ENCODE measurements around the gene DISC1. TPM values are rescaled to one million over a fixed set of nuclear protein-coding genes. Genes with fewer than 3 reads are reported as not detected.
"Not testable (repeated sequence)": the region's sequence is repeated elsewhere in the genome, so short reads cannot be mapped to it uniquely, and the experiment has no call there.

Gene DISC1
- total RNA-seq, 2 experiments from 2014 or later, result 12.6 to 14.7 TPM

GRCh38 chr1:231715816-231716722, 89.5 kb downstream of the DISC1 start:
- ChIA-PET CTCF (interaction anchor here (1.3 to 2.1 kb wide), 2 partner anchors 10 to 41 kb away, joined by 3 to 5 read pairs; no protein-coding TSS in a partner anchor), POLR2A (no interaction called here)
- Mint-ChIP-seq H3K27ac (no peak overlapping the region), H3K27me3 (ENCODE audit: low read depth) (no peaks in the 10 kb centered on the region), H3K4me1 (ENCODE audit: low read depth) (no peaks in the 10 kb centered on the region), H3K36me3 (ENCODE audit: low read depth) (peaks cover 18% of the 10 kb centered on the region), H3K4me3 (no peak overlapping the region), H3K9me3 (ENCODE audit: insufficient read depth) (no peaks in the 10 kb centered on the region)
- ATAC-seq (no peak), DNase-seq (no peak)

DNA sequence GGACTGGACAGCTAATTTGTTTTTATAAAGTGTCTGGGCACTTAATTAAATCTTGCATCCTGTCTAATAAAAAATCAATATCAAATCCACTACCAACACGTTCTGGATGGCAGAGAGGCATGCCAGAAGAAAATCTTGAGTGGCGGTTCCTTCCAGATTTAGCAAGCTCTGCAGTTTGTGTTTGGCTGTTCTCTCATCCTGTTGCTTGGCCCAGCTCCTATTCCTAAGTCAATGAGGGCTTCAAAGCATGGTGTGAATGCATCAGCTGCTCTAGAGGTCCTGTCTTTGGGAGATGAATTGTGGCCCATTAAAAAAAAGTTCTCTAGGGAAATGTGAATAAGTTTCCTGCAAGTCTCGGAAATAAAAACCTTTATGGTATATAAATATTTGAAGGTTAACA, 90.3 kb downstream of the DISC1 start:
- Mint-ChIP-seq H3K27me3 (ENCODE audit: low read depth) (no peaks in the 10 kb centered on the region), H3K36me3 (ENCODE audit: low read depth) (peaks cover 13% of the 10 kb centered on the region), H3K27ac (no peak overlapping the region), H3K9me3 (ENCODE audit: insufficient read depth) (no peaks in the 10 kb centered on the region), H3K4me3 (no peak overlapping the region), H3K4me1 (ENCODE audit: low read depth) (no peaks in the 10 kb centered on the region)
- DNase-seq, result no peak
- ATAC-seq, result no peak
- ChIA-PET POLR2A (no interaction called here), CTCF (interaction anchor here (1.3 to 2.1 kb wide), 2 partner anchors 9 to 40 kb away, joined by 3 to 5 read pairs; no protein-coding TSS in a partner anchor)

- no peaks in the 10 kb centered on the region for H3K9me3 Mint-ChIP-seq (ENCODE audit: insufficient read depth)
- H3K27me3 Mint-ChIP-seq (ENCODE audit: low read depth), result no peaks in the 10 kb centered on the region
- ATAC-seq, result no peak
- no peak for DNase-seq
- peaks cover 5% of the 10 kb centered on the region for H3K36me3 Mint-ChIP-seq (ENCODE audit: low read depth)
- ChIA-PET CTCF (interaction anchor here (0.8 to 1.0 kb wide), 2 partner anchors 37 to 40 kb away, joined by 4 read pairs; no protein-coding TSS in a partner anchor), POLR2A (interaction anchor here (0.6 to 1.2 kb wide), 2 partner anchors 11 to 49 kb away, joined by 5 read pairs; no protein-coding TSS in a partner anchor)
- no peak overlapping the region for H3K27ac Mint-ChIP-seq
- no peak overlapping the region for H3K4me3 Mint-ChIP-seq
- peaks cover 2% of the 10 kb centered on the region for H3K4me1 Mint-ChIP-seq (ENCODE audit: low read depth)
Measured at GRCh38 chr1:231719485-231720183, 93.0 kb downstream of the DISC1 start.

DNA sequence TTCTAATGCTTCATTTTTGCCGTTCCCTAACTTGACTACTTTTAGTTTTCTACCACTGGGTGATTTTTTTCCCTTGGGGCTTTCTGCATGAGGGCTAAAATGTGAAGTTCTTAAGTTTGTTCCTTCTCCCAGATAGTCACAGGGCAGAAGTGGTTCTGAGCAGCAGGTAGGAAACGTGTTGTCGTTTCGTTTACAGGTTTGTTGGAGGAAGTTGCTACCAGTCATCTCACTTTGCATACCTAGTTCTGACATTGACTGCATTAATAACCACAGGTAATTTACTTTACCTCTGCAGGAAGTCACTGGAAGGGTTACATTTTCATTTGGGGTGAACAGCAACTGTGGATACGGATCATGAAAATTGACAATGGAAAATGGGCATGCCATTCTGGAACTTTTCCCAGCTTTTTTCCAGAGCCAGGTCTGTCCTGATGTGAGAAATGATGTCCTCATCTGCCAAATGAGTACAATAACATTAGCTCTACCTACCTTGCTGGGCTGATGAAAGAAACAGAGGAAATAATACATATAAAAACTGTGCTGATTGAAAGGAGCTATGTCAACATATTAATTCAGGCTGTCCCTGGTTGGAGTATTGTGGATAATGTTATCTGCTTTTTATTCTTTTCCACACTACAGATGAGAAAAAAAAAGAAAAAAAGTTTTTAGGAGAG, 94.2 kb downstream of the DISC1 start:
- ATAC-seq (no peak), DNase-seq (no peak)
- Mint-ChIP-seq H3K9me3 (ENCODE audit: insufficient read depth) (no peaks in the 10 kb centered on the region), H3K36me3 (ENCODE audit: low read depth) (no peaks in the 10 kb centered on the region), H3K27me3 (ENCODE audit: low read depth) (no peaks in the 10 kb centered on the region), H3K4me3 (no peak overlapping the region), H3K27ac (no peak overlapping the region), H3K4me1 (ENCODE audit: low read depth) (peaks cover 7% of the 10 kb centered on the region)
- ChIA-PET CTCF (interaction anchor here (0.8 to 1.0 kb wide), 2 partner anchors 36 to 39 kb away, joined by 4 read pairs; no protein-coding TSS in a partner anchor), POLR2A (no interaction called here)

GRCh38 chr1:231721436-231721835, 94.8 kb downstream of the DISC1 start:
- ATAC-seq (no peak), DNase-seq (no peak)
- Mint-ChIP-seq H3K4me3 (no peak overlapping the region), H3K9me3 (ENCODE audit: insufficient read depth) (no peaks in the 10 kb centered on the region), H3K27me3 (ENCODE audit: low read depth) (no peaks in the 10 kb centered on the region), H3K27ac (no peak overlapping the region), H3K4me1 (ENCODE audit: low read depth) (peaks cover 7% of the 10 kb centered on the region), H3K36me3 (ENCODE audit: low read depth) (no peaks in the 10 kb centered on the region)
- POLR2A ChIA-PET, result no interaction called here
- CTCF ChIA-PET, result no interaction called here

- ChIA-PET CTCF (no interaction called here), POLR2A (no interaction called here)
- Mint-ChIP-seq H3K9me3 (ENCODE audit: insufficient read depth) (no peaks in the 10 kb centered on the region), H3K27me3 (ENCODE audit: low read depth) (no peaks in the 10 kb centered on the region), H3K4me3 (no peak overlapping the region), H3K27ac (no peak overlapping the region), H3K4me1 (ENCODE audit: low read depth) (peaks cover 7% of the 10 kb centered on the region), H3K36me3 (ENCODE audit: low read depth) (no peaks in the 10 kb centered on the region)
- ATAC-seq (no peak), DNase-seq (no peak)
Measured at GRCh38 chr1:231722356-231722755, 95.8 kb downstream of the DISC1 start.

- peaks cover 7% of the 10 kb centered on the region for H3K4me1 Mint-ChIP-seq (ENCODE audit: low read depth)
- POLR2A ChIA-PET, result no interaction called here
- DNase-seq (no peak), ATAC-seq (no peak)
- CTCF ChIA-PET, result no interaction called here
- no peak overlapping the region for H3K4me3 Mint-ChIP-seq
- no peaks in the 10 kb centered on the region for H3K27me3 Mint-ChIP-seq (ENCODE audit: low read depth)
- no peaks in the 10 kb centered on the region for H3K9me3 Mint-ChIP-seq (ENCODE audit: insufficient read depth)
- no peak overlapping the region for H3K27ac Mint-ChIP-seq
- no peaks in the 10 kb centered on the region for H3K36me3 Mint-ChIP-seq (ENCODE audit: low read depth)
Measured at GRCh38 chr1:231723146-231723545, 96.6 kb downstream of the DISC1 start.

- ATAC-seq (no peak), DNase-seq (no peak)
- no peaks in the 10 kb centered on the region for H3K27me3 Mint-ChIP-seq (ENCODE audit: low read depth)
- H3K4me3 Mint-ChIP-seq, result no peak overlapping the region
- H3K27ac Mint-ChIP-seq, result no peak overlapping the region
- H3K36me3 Mint-ChIP-seq (ENCODE audit: low read depth), result no peaks in the 10 kb centered on the region
- peaks cover 7% of the 10 kb centered on the region for H3K4me1 Mint-ChIP-seq (ENCODE audit: low read depth)
- ChIA-PET POLR2A (no interaction called here), CTCF (no interaction called here)
- H3K9me3 Mint-ChIP-seq (ENCODE audit: insufficient read depth), result no peaks in the 10 kb centered on the region
Measured at GRCh38 chr1:231724041-231724440, 97.5 kb downstream of the DISC1 start.

- Mint-ChIP-seq H3K27ac (no peak overlapping the region), H3K4me1 (ENCODE audit: low read depth) (peaks cover 7% of the 10 kb centered on the region), H3K36me3 (ENCODE audit: low read depth) (no peaks in the 10 kb centered on the region), H3K4me3 (no peak overlapping the region), H3K27me3 (ENCODE audit: low read depth) (no peaks in the 10 kb centered on the region), H3K9me3 (ENCODE audit: insufficient read depth) (no peaks in the 10 kb centered on the region)
- POLR2A ChIA-PET, result no interaction called here
- DNase-seq (peak; percentile 32), ATAC-seq (no peak)
- CTCF ChIA-PET, result interaction anchor here (1.0 to 1.5 kb wide), 2 partner anchors 8 to 32 kb away, joined by 3 to 5 read pairs; no protein-coding TSS in a partner anchor
Measured at GRCh38 chr1:231724876-231725647, 98.5 kb downstream of the DISC1 start.

DNA sequence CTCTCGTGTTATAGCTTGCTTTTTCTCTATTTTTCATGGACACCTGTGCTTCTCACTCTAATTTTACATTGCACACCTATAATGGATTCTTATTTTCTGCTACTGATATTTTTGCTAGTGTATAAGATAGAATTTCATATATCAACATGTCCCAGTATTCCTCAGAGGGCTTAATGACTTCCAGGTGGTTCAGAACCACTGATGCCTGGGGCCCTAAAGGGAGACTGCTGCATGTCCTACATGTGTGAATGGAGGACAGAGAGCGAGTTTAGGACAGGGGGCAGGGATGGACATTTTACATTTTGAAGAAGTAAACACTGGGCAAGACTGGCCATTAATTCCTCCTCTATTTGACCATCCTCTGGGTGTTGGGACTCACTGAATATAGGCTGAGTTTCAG, 100.6 kb downstream of the DISC1 start:
- no peak for DNase-seq
- ChIA-PET CTCF (no interaction called here), POLR2A (no interaction called here)
- Mint-ChIP-seq H3K27me3 (ENCODE audit: low read depth) (no peaks in the 10 kb centered on the region), H3K4me3 (no peak overlapping the region), H3K4me1 (ENCODE audit: low read depth) (peaks cover 7% of the 10 kb centered on the region), H3K9me3 (ENCODE audit: insufficient read depth) (no peaks in the 10 kb centered on the region), H3K27ac (no peak overlapping the region), H3K36me3 (ENCODE audit: low read depth) (no peaks in the 10 kb centered on the region)
- no peak for ATAC-seq

- H3K4me3 Mint-ChIP-seq; ATAC-seq; H3K4me1 Mint-ChIP-seq (ENCODE audit: low read depth); H3K27ac Mint-ChIP-seq; H3K27me3 Mint-ChIP-seq (ENCODE audit: low read depth); POLR2A ChIA-PET; H3K36me3 Mint-ChIP-seq (ENCODE audit: low read depth); DNase-seq; H3K9me3 Mint-ChIP-seq (ENCODE audit: insufficient read depth): not testable (repeated sequence)
- CTCF ChIA-PET, result interaction anchor here (1.2 kb wide), 1 partner anchor 28 kb away, joined by 3 read pairs; no protein-coding TSS in a partner anchor
Measured at GRCh38 chr1:231728987-231729386, 102.4 kb downstream of the DISC1 start.

Measured in activated CD8-positive, alpha-beta T cell treated with anti-CD3 and anti-CD28 coated beads, Interleukin-2, amount 10 ng/mL, durations not matched to agents 7 days and 5 days (primary cell).